ENCODE data around the gene SYNC.

Gene SYNC

DNA sequence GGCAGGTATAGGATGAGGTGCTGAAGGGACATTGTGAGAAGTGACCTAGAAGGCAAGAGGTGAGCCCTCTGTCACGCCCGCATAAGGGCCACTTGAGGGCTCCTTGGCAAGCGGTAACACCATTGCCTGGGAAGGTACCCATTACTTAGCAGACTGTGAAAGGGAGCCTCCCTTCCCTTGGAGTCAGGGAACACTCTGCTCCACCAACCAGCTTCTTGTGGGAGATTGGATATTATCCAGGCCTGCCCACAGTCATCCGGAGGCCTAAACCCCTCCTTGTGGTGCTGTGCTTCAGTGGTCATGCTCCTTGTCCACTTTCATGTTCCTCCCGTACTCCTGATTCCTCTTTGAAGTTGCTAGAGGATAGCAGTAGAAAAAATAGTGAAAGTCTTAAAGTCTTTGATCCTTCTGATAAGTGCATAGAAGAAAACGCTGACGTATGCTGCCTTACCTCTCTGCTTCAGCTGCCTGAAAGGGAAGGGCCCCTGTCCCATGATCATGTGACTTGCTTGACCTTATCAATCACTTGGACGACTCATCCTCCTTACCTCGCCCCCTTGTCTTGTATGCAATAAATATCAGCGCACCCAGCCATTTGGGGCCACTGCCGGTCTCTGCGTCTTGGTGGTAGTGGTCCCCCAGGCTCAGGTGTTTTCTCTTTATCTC is 35.5 kb downstream of the SYNC start:
- H3K36me3 ChIP-seq (ENCODE audit: insufficient read depth, low read length), result peaks cover 98% of the 10 kb centered on the region
- no peak overlapping the region for H3K4me3 ChIP-seq (ENCODE audit: low read depth, low read length, poor library complexity, severe bottlenecking)
- no peaks in the 10 kb centered on the region for H3F3A ChIP-seq (ENCODE audit: insufficient read depth, low read length)
- H3K27ac ChIP-seq (ENCODE audit: low read depth, low read length, poor library complexity, severe bottlenecking), result no peak overlapping the region
- H3K9ac ChIP-seq (ENCODE audit: low read length), result no peak overlapping the region
- H3K9me3 ChIP-seq (ENCODE audit: low read length), result no peaks in the 10 kb centered on the region
- peaks cover 16% of the 10 kb centered on the region; the same call in 1 of the 2 replicates for H3K79me2 ChIP-seq (ENCODE audit: insufficient read depth, low read length)
- no peaks in the 10 kb centered on the region for H3K9me2 ChIP-seq (ENCODE audit: low read depth, low read length)
- no peaks in the 10 kb centered on the region for H3K4me1 ChIP-seq (ENCODE audit: insufficient read depth, low read length, severe bottlenecking)
- H3K4me2 ChIP-seq (ENCODE audit: low read length), result no peak overlapping the region
- no peaks in the 10 kb centered on the region for H4K20me1 ChIP-seq (ENCODE audit: insufficient read depth, low read length)
- TF ChIP-seq CTCF (IDR thresholded peaks at IDR 0.05; ENCODE audit: low read length), result no peak
- no peak for TF ChIP-seq EZH2 (IDR thresholded peaks at IDR 0.05; ENCODE audit: borderline replicate concordance, low read length)
- no peak overlapping the region for H2AFZ ChIP-seq (ENCODE audit: low read length)
- no peaks in the 10 kb centered on the region for H3K27me3 ChIP-seq (ENCODE audit: insufficient read depth, low read length)

GRCh38 chr1:32665915-32666314 is 36.7 kb downstream of the SYNC start:
- H3K27ac ChIP-seq (ENCODE audit: low read depth, low read length, poor library complexity, severe bottlenecking), result no peak overlapping the region
- no peaks in the 10 kb centered on the region for H3K4me1 ChIP-seq (ENCODE audit: insufficient read depth, low read length, severe bottlenecking)
- H3F3A ChIP-seq (ENCODE audit: insufficient read depth, low read length), result no peaks in the 10 kb centered on the region
- H3K79me2 ChIP-seq (ENCODE audit: insufficient read depth, low read length), result peaks cover 16% of the 10 kb centered on the region; the same call in 1 of the 2 replicates
- no peaks in the 10 kb centered on the region for H3K9me2 ChIP-seq (ENCODE audit: low read depth, low read length)
- H3K4me2 ChIP-seq (ENCODE audit: low read length), result no peak overlapping the region
- no peak overlapping the region for H3K9ac ChIP-seq (ENCODE audit: low read length)
- TF ChIP-seq CTCF (IDR thresholded peaks at IDR 0.05; ENCODE audit: low read length) (no peak), EZH2 (IDR thresholded peaks at IDR 0.05; ENCODE audit: borderline replicate concordance, low read length) (no peak)
- H3K9me3 ChIP-seq (ENCODE audit: low read length), result no peaks in the 10 kb centered on the region
- H3K36me3 ChIP-seq (ENCODE audit: insufficient read depth, low read length), result peaks cover 98% of the 10 kb centered on the region
- no peaks in the 10 kb centered on the region for H4K20me1 ChIP-seq (ENCODE audit: insufficient read depth, low read length)
- H3K4me3 ChIP-seq (ENCODE audit: low read depth, low read length, poor library complexity, severe bottlenecking), result no peak overlapping the region
- H2AFZ ChIP-seq (ENCODE audit: low read length), result no peak overlapping the region
- no peaks in the 10 kb centered on the region for H3K27me3 ChIP-seq (ENCODE audit: insufficient read depth, low read length)

DNA sequence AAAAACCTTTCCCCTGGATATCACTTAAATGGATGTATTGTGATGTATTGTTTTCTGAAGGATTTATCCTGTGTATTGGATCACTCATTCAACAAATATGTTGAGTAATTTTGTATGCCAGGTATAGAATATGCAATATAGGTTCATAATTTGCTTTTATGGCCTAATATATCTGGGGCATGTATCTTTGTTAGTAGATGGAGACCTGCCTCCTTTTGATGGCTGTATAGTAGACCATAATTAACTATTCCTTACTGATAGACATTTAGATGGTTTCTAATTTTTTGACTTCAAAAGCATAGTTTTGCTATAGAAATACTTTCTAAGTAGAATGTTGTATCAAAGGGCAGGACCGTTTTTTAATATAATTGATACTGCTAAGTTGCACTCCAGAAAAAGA is 43.0 kb downstream of the SYNC start:
- Histone ChIP-seq H3F3A (ENCODE audit: insufficient read depth, low read length) (no peaks in the 10 kb centered on the region), H2AFZ (ENCODE audit: low read length) (no peak overlapping the region), H3K9ac (ENCODE audit: low read length) (no peak overlapping the region), H4K20me1 (ENCODE audit: insufficient read depth, low read length) (no peaks in the 10 kb centered on the region), H3K4me2 (ENCODE audit: low read length) (no peak overlapping the region), H3K27ac (ENCODE audit: low read depth, low read length, poor library complexity, severe bottlenecking) (no peak overlapping the region), H3K9me3 (ENCODE audit: low read length) (no peaks in the 10 kb centered on the region), H3K79me2 (ENCODE audit: insufficient read depth, low read length) (peaks cover 26% of the 10 kb centered on the region), H3K4me1 (ENCODE audit: insufficient read depth, low read length, severe bottlenecking) (peaks cover 13% of the 10 kb centered on the region), H3K4me3 (ENCODE audit: low read depth, low read length, poor library complexity, severe bottlenecking) (no peak overlapping the region), H3K27me3 (ENCODE audit: insufficient read depth, low read length) (no peaks in the 10 kb centered on the region), H3K36me3 (ENCODE audit: insufficient read depth, low read length) (peaks cover 95% of the 10 kb centered on the region), H3K9me2 (ENCODE audit: low read depth, low read length) (no peaks in the 10 kb centered on the region)
- TF ChIP-seq CTCF (IDR thresholded peaks at IDR 0.05; ENCODE audit: low read length) (no peak), EZH2 (IDR thresholded peaks at IDR 0.05; ENCODE audit: borderline replicate concordance, low read length) (no peak)
